NCI-H1694 treated with DMSO at 0.1 percent for 48 hours (cell line): ENCODE results near the gene AP5S1.
"Not testable (repeated sequence)": the region's sequence is repeated elsewhere in the genome, so short reads cannot be mapped to it uniquely, and the experiment has no call there.

Experiments
- DNase-seq: peaks from one replicate; lab custom pipeline; 2025; lab: John Stamatoyannopoulos, UW

The AP5S1 gene

DNA sequence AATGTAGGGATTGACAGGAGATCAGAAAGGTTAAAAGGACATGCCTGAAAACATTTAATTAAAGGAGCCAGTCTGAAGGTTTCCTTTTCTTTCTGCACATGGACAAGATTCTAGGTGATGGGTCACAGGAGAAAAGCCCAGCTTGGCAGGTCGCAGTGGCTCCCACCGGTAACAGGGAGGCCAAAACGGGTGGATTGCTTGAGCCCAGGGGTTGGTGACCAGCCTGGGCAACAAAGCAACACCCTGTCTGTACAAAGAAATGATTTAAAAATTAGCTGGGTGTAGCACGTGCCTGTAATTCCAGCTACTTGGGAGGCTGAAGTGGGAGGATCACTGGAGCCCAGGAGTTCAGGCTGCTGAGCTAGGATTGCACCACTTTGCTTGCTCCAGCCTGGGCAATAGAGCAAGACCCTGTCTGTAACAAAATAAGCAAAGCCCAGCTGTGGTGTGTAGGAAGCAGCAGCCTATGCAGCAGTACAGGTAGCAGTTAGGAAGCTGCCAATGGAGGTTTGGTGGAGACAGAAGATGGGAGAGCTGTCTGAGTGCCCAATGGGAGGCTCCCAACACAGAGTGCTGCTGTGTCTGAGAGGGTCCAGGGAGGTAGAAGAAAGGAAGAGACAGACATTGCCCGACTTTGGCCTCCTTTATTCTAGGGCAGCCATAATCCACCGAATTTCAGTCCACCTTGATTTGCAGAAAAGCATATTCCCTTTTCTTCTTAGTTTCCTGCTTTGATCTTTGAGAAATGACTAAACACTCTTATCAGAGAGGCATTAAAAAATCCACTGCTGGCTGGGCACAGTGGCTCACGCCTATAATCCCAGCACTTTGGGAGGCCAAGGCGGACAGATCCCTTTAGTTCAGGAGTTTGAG, 7.1 kb upstream of the AP5S1 start:
- DNase-seq, result no peak

- DNase-seq, result no peak
These were observed 6.3 kb upstream of the AP5S1 start for GRCh38 chr20:3813848-3814581.

- no peak for DNase-seq
These were observed 5.3 kb upstream of the AP5S1 start for GRCh38 chr20:3814928-3815495.

DNA sequence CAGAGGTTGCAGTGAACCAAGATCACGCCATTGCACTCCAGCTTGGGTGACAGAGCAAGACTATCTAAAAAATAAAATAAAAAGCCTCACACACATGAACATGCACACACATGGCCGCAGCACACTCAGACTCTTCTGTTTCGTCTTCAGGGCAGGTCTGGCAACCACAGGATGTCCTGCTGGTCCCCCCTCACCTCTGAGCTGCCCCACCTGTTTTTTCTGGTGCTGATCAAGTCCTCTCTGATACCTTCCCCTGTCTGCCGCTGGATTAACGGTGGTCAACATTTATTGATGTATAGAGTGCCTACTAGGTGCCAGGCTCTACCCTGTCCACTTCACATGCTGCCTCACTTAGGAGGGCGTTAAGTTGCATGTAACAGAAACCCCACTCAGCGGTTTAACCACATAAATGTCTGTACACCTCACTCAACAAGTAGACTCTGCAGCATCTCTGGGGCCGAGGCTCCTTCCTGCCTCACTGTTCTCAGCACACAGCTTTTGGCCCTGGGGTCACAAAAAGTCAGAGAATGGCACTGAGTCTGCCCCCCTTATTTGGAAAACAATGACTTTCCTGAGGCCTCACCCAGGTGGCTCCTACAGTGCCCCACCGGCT, 4.5 kb upstream of the AP5S1 start:
- DNase-seq, result no peak

DNA sequence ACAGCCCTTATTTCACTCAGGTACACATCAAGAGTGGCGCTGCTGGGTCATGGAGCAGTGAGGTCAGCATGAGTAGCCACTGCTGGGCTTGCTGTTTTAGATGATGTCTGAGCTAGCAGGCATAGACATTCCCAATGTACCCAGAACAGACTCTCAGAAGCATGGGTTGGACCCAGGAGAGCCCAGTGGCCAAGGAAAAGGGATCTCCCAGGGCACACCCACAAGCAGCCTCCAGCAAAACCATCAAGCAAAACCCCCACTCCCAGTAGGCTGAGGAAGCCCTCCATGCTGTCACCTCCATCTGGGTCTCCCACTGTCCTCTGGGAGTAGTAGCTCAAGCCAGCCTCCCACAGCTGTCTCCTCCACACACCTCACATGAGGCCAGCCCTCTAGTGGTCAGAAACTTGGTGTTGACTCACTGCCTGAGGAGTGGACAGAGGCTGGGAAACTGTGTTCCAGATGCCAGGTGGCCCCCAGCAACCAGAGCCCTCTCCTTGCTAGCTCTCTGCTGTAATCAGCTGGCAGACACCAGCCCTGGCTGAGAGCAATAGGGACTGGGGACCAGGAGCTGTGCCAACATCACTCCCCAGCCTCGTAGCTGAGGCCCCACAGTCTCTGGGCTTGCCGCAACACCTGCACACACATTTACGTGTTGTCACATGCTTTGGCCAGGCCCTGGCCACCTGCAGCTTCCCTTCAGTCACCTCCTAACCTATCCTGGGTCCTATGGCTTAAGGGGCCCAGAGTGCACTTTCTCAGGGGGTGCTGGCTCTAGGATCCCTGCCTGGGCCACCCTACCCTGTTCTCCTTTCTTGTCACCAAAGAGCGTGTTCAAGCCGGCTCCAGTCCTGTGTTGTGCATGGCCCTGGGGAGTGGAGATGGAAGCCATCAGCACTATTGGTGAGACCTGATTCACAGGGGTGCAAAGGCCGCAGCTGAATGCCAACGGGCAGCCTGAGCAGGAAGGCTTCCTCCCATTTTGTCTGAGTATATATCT, 1.9 kb upstream of the AP5S1 start:
- DNase-seq, result peak; percentile 78

GRCh38 chr20:3819411-3820047, 818 bp upstream of the AP5S1 start:
- no peak for DNase-seq

DNA sequence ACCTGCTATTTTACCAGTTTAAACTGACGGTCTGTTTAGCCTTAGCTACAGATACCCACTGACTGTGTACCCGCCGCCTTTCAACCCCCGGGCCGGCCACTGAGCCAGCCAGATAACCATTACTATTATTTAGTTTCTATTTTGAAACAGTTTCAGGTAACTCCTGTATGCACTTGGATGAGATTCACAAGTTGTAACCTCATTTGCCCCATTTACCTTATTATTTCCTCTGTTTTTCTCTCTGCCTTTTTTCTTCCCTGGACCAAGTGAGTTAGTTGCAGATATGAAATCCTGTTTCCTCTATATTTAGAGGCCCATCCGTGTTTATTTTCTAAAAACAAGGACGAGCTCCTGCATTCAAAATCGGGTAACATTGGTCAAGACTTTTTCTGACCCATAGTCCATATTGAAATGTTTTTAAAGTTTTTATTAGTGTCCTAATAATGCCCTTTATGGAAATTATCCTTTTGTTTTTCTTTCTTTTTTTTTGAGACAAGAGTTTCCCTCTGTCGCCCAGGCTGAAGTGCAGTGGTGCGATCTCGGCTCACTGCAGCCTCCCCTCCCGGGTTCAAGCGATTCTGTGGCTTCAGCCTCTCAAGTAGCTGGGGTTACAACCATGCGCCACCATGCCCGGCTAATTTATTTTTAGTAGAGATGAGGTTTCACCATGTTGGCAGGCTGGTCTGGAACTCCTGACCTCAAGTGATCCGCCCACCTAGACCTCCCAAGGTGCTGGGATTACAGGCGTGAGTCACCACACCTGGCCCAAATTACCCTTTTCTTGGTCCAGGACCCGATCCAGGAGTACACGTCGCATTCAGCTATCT, 767 bp downstream of the AP5S1 start:
- no peak for DNase-seq

DNA sequence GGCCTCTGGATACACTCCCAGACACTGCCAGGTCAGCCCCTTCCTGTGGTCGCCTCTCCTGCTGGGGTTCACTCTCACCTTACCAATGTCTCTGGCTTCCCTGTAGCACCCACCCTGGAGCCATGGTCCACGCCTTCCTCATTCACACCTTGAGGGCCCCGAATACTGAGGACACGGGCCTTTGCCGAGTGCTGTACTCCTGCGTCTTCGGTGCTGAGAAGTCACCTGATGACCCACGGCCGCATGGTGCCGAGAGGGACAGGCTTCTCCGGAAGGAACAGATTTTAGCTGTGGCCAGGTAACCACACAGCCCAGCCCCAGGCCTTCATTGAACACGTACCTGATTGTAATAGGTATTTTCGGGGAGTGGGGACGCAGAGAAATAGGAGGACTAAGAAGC, 1.6 kb downstream of the AP5S1 start:
- DNase-seq, result no peak

DNA sequence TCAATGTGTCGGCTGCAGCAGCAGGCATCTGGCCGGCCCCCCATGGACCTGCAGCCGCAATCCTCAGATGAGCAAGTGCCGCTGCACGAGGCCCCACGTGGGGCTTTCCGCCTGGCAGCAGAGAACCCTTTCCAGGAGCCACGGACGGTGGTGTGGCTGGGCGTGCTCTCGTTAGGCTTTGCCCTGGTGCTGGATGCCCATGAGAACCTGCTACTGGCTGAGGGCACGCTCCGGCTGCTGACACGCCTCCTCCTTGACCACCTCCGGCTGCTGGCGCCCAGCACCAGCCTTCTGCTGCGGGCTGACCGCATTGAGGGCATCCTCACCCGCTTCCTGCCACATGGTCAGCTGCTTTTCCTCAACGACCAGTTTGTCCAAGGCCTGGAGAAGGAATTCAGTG, 3.5 kb downstream of the AP5S1 start:
- no peak for DNase-seq

- no peak for DNase-seq
These were observed 5.2 kb downstream of the AP5S1 start for GRCh38 chr20:3825526-3825925.

GRCh38 chr20:3826420-3826819, 6.1 kb downstream of the AP5S1 start:
- no peak for DNase-seq

DNA sequence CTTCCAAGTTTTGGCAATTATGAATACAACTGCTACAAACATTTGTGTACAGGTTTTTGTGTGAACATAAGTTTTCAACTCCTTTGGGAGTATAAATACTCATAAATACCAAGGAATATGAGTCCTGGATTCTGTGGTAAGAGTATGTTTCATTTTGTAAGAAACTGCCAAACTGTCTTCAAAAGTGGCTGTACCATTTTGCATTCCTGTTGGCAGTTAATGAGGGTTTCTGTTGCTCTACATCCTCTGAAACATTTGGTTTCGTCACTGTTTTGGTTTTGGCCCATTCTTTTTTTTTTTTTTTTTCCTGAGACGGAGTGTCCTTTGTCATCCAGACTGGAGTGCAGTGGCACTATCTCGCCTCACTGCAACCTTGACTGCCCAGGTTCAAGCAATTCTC, 8.5 kb downstream of the AP5S1 start:
- DNase-seq, result no peak

GRCh38 chr20:3829891-3830290, 9.5 kb downstream of the AP5S1 start:
- not testable (repeated sequence) for DNase-seq

DNA sequence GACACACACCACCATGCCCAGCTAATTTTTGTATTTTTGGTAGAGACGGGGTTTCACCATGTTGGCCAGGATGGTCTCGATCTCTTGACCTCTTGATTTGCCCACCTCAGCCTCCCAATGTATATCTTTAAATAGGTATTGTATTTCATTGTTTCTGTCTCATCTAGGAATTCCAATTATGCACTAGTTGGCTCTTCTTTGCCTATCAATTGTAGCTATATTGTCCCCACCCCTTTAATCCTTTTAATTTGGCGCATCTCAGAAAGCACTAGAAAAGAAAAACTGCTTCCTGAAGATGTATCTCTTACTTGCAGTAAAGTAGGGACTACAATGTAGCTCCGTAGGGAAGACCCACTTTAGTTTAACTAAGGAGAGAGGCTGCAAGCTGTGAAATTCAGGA, 15.8 kb downstream of the AP5S1 start:
- no peak for DNase-seq

GRCh38 chr20:3839328-3839727, 19.0 kb downstream of the AP5S1 start:
- no peak for DNase-seq

GRCh38 chr20:3840201-3840600, 19.9 kb downstream of the AP5S1 start:
- DNase-seq, result not testable (repeated sequence)

DNA sequence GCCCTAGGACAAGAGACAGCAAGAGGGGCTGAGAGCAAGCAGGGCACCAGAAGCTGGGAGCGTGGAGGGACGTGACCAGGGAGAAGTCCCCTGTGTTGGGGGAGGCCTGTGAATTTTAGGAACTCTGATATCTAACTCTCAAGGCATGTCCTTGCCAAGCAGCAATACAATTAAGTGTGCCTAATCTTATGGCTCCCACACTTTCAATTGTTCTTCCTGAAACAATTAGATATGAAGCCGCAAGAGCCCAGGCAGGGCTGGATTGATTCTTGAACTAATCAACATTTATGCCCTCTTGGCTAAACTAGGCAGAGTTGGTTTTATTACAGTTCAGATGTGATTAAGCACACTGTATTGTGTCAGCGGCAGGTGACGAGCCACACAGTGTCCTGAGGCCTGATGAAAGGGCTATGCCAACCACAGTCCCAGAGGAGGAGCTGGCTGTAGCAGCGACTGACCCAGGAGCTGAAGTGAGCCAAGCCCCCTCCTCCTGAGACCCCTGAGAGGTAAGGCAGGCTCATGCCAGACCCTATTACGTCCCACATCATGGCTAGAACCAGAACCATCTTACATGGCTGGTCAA, 22.1 kb downstream of the AP5S1 start:
- DNase-seq, result no peak

- no peak for DNase-seq
These were observed 23.1 kb downstream of the AP5S1 start for GRCh38 chr20:3843490-3843889.

- not testable (repeated sequence) for DNase-seq
These were observed 23.8 kb downstream of the AP5S1 start for GRCh38 chr20:3843990-3844619.
